ENCODE data around the gene KCNAB3. TPM values are rescaled to one million over a fixed set of nuclear protein-coding genes. Genes with fewer than 3 reads are reported as not detected.

Gene KCNAB3
- total RNA-seq, 1 donor from 2014 or later, result 0.38 TPM

DNA sequence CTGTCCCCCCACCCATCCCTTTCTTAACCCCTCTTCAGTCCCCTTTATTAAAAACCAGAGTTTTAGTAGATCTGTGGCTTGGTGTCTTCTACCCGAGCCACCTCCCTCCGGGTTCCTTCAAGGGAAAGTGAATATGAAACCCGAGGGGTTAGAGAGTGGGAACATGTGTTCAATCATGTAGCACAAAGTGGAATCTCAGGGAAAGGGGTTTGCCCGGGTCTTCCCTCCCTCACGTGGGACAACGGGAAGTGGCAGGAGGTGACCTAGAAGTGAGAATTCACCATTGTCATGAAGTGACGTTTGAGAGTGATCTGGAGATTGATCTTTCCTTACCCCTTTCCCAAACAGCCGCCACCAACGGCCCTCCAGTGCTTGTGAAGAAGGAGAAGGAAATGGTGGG is 18.5 kb downstream of the KCNAB3 start:
- ATAC-seq (ENCODE audit: poor library complexity), result no peak
- intact Hi-C loops (cut with DNase I), result loop anchor here (5.0 kb wide), 1 partner anchor 131 kb away; no protein-coding TSS in a partner anchor
- no peak for DNase-seq

DNA sequence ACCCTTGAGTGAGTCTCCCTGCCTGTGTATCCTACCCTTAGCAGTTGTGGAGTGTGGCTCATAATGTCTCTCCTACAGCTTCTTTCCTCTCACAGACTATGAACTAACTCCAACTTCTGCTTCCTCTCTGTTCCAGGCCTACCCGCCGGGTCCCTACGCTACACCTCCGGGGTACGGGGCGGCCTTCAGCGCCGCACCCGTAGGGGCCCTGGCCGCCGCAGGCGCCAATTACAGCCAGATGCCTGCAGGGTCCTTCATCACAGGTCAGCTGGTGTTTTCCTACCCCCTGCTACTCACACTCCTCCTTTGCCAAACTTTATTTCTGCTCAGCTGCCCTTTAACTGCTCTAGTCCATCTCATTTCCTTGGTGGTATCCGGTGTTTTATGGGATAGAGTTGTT is 18.9 kb downstream of the KCNAB3 start:
- intact Hi-C loops (cut with DNase I), result loop anchor here (5.0 kb wide), 1 partner anchor 132 kb away; no protein-coding TSS in a partner anchor
- DNase-seq (no peak), ATAC-seq (ENCODE audit: poor library complexity) (no peak)

- intact Hi-C loops (cut with DNase I), result loop anchor here (5.0 kb wide), 1 partner anchor 132 kb away; no protein-coding TSS in a partner anchor
- ATAC-seq (ENCODE audit: poor library complexity), result no peak
- no peak for DNase-seq
Measured at GRCh38 chr17:7910281-7910680, 19.4 kb downstream of the KCNAB3 start.

- no peak for ATAC-seq (ENCODE audit: poor library complexity)
- intact Hi-C loops (cut with DNase I), result no loop called here
- no peak for DNase-seq
Measured at GRCh38 chr17:7909089-7909488, 20.6 kb downstream of the KCNAB3 start.

DNA sequence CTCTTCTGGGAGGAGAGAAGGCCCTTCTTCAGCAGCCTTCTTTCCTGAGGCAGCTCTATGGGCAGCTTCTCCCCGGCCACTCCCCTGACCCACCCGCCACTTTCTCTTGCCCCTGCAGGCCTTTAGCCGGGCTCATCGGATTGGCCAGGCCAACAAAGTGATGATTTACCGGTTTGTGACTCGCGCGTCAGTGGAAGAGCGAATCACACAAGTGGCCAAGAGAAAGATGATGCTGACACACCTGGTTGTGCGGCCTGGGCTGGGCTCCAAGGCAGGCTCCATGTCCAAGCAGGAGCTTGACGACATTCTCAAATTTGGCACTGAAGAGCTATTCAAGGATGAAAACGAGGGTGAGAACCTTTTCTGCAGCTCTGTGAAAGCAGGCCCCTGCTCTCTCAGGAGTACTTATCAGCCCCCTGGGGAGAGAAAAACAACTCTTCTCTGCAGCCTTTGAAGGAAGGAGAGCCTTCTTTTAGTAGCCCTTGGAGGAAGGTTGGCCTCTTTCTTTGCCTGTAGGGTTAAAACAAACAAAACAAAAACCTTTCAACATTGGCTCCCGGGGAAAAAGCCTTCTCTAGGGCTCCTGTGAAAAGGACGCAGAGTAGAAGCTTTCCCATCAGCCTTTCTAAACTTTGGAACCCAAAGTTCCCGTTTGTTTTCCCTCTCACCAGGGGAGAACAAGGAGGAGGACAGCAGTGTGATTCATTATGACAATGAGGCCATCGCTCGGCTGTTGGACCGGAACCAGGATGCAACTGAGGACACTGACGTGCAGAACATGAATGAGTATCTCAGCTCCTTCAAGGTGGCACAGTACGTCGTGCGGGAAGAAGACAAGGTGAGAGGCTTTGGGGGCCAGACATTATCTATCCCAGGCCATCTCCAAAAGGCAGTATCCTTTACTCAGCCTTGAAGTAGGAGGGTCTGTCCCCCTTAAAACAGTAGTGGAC is 26.2 kb downstream of the KCNAB3 start:
- intact Hi-C loops (cut with DNase I), result no loop called here
- no peak for DNase-seq
- ATAC-seq (ENCODE audit: poor library complexity), result no peak

- intact Hi-C loops (cut with DNase I), result loop anchor here (5.0 to 10.0 kb wide), 2 partner anchors 35 to 73 kb away; no protein-coding TSS in a partner anchor
- peak; percentile 81 for ATAC-seq (ENCODE audit: poor library complexity)
Measured at GRCh38 chr17:7897773-7898172, 31.9 kb downstream of the KCNAB3 start.

DNA sequence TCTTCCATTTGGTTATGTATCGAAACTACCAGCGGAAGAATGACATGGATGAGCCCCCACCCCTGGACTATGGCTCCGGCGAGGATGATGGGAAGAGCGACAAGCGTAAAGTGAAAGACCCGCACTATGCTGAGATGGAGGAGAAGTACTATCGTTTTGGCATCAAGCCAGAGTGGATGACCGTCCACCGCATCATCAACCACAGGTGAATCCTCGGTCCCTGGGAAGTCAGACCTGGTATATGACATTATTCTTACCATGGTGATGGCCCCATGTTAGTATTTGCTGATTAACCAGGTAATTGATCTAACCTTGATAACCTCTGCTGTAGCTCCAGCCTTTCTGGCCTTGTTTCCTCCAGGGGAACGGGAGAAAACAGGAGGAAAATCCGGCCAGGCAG is 32.6 kb downstream of the KCNAB3 start:
- ATAC-seq (ENCODE audit: poor library complexity) (no peak), DNase-seq (no peak)
- intact Hi-C loops (cut with DNase I), result loop anchor here (5.0 to 10.0 kb wide), 2 partner anchors 35 to 72 kb away; no protein-coding TSS in a partner anchor

More at GRCh38 chr17:7897773-7898172, 31.9 kb downstream of the KCNAB3 start:
- no peak for DNase-seq

GRCh38 chr17:7894866-7895265 is 34.8 kb downstream of the KCNAB3 start:
- intact Hi-C loops (cut with DNase I), result loop anchor here (5.0 to 10.0 kb wide), 2 partner anchors 33 to 70 kb away; no protein-coding TSS in a partner anchor
- DNase-seq, result no peak
- ATAC-seq (ENCODE audit: poor library complexity), result no peak

GRCh38 chr17:7894226-7894625 is 35.4 kb downstream of the KCNAB3 start:
- no peak for ATAC-seq (ENCODE audit: poor library complexity)
- no peak for DNase-seq
- intact Hi-C loops (cut with DNase I), result loop anchor here (10.0 kb wide), 1 partner anchor 69 kb away; no protein-coding TSS in a partner anchor

DNA sequence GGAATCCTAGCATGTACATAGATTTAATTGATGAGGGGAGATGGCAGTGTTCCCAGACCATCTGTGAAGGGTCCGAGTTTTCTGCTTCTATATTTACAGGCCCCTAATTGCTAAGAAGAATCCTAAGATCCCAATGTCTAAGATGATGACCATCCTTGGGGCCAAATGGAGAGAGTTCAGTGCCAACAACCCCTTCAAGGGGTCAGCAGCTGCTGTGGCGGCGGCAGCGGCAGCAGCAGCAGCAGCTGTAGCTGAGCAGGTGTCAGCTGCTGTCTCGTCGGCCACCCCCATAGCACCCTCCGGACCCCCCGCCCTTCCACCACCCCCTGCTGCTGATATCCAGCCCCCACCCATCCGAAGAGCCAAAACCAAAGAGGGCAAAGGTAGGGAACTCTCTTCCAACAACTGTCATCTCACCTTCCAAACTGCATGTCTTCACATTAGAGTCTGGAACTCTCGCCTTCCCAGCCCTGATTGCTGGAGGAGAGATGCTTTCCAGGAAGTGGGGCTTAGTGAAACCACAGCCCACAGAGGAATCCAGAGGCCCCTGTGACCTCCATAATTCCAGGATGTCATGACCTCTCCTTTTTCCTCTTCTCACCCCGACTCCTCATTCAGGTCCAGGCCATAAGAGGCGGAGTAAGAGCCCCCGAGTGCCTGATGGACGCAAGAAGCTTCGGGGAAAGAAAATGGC is 36.3 kb downstream of the KCNAB3 start:
- no peak for ATAC-seq (ENCODE audit: poor library complexity)
- DNase-seq, result no peak
- intact Hi-C loops (cut with DNase I), result loop anchor here (10.0 kb wide), 1 partner anchor 69 kb away; no protein-coding TSS in a partner anchor

DNA sequence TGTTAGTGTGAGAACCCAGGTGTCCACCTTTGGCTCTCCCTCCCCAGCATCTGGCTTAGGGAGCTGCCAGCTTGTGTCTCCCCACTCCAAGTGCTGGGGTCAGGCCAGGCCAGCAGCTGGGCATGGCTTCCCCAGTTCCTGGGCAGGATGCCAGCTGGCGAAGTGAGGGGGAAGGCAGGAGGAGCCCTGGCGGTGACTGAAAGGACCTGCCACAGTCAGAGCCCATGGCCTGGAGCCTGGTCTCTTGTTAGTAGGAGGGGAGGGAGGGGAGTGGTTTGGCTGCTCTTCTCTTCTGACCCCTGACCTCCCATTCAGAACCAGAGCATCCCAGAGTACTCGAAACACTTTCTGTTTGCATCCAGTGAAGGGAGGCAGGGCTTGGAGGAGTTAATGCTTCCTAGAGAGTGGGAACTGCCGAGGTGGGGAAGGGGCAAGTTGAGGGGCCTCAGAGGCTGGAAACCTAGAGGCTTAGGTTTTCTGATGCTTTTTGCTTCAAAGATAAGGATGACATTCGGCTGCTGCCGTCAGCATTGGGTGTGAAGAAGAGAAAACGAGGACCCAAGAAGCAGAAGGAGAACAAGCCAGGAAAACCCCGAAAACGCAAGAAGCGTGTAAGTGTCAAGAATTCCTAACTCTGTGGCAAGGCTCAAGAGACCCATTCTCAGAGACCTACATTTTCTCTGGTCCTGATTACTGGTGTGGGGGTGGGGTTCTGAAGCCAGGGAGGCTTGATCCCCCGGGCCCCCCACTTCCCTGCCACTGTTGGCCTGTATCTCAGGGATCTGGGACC is 40.3 kb downstream of the KCNAB3 start:
- peak; percentile 87 for ATAC-seq (ENCODE audit: poor library complexity)

GRCh38 chr17:7888184-7888920 is 41.3 kb downstream of the KCNAB3 start, which contains the start of gene CHD3:
Gene CHD3 (plus strand): TSS chr17:7888789. CDS start chr17:7889001, 212 bp downstream.
- DNase-seq (no peak), ATAC-seq (ENCODE audit: poor library complexity) (peak; percentile 5)
- intact Hi-C loops (cut with DNase I), result no loop called here

More for the DNA sequence above, 40.3 kb downstream of the KCNAB3 start:
- DNase-seq, result peak; percentile 99
- intact Hi-C loops (cut with DNase I), result no loop called here

DNA sequence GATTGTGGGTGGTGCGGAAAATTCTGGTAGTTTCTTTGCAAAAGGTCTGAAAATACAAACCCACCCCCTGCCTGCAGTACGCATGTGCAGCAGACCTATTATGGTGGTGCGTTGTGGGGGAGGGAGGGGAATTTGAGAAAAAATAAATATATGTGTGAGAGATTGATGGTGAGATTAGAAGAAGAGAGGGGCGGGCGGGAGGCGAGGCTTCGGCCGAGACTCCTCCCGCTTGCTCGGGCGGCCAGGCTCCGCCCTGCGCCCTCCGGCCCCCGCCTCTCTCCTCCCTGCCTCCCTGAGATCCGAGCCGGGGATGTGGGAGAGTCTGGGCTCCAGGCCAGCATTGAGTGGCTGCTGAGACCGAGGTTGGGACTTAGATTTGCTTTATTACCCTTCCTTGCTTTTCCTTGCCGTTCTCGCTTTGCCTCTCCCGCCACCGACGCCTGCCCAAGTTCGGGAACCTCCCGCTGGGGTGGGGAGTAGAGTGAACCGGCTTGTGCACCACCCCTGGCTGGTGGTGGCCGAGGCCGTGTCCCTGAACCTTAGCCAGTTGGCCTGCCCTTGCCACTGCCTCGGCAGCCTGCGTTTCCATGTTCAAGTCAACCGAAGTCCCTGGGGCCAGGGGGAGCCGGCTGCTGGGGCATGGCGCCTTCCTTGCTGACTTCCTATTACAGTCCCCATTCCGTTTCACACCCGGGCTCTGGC is 42.0 kb downstream of the KCNAB3 start:
- peak; percentile 95 for DNase-seq
- intact Hi-C loops (cut with DNase I), result no loop called here
- peak; percentile 86 for ATAC-seq (ENCODE audit: poor library complexity)

GRCh38 chr17:7887038-7887481 is 42.6 kb downstream of the KCNAB3 start:
- intact Hi-C loops (cut with DNase I), result no loop called here
- no peak for DNase-seq
- no peak for ATAC-seq (ENCODE audit: poor library complexity)

DNA sequence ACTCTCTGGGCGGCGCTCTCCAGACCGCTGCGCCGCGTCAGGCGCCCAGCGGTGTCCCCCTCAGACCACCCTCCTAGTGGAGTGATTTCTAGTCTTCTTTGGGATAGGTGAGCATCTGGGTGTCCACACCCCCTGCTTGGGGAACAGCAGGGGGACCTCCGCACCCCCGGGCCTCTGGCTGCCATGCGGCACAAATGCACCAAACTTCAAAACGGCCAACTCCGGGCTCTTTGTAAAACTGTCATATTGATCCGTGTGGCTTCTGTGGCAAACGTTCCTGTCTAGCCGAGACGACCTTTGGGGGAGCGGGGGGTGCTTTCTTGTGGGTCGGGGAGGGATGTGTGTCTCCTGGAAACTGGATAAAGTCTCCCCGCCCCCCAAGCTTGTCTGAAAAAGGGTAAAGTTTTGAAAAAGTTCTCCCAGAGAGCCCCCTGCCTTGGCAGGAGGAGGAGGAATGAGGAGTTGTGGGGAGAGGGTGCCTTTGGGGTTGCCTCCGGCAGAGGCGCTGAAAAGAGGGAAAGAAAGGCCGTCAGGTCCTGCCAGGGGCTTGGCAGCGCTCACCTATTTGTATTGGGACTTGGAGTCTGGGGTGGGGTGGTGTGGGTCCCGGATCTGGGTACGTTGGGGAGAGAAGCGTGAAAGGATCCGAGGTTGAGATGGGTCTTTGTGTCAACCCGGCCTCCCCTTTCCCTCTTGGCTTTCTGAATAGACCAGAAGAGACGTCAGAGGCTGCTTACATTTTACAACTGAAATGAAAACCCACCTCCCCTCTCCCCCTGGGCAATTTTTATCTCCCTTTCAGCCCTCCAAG is 43.2 kb downstream of the KCNAB3 start:
- intact Hi-C loops (cut with DNase I), result no loop called here
- no peak for DNase-seq
- ATAC-seq (ENCODE audit: poor library complexity), result no peak

Measured in Right ventricle myocardium superior (tissue), 1 donor.